C4-2B (cell line): ENCODE data around the gene HBG2.

Experiments
- CTCF ChIP-seq: fragments of 450-650 bp; conservative IDR thresholded peaks from 2 replicates; pipeline ENCODE4 v1.5.1; 2017; ENCODE audit warnings: mild to moderate bottlenecking
- ZFX ChIP-seq: fragments of 450-650 bp; IDR thresholded peaks from 2 replicates; pipeline ENCODE4 v1.6.1; 2017

GRCh38 chr11:5223686-5224085 is 30.9 kb downstream of the HBG2 start:
- TF ChIP-seq CTCF, result no peak
- no peak for TF ChIP-seq ZFX
